ENCODE results near the gene STIM2.

The STIM2 gene

DNA sequence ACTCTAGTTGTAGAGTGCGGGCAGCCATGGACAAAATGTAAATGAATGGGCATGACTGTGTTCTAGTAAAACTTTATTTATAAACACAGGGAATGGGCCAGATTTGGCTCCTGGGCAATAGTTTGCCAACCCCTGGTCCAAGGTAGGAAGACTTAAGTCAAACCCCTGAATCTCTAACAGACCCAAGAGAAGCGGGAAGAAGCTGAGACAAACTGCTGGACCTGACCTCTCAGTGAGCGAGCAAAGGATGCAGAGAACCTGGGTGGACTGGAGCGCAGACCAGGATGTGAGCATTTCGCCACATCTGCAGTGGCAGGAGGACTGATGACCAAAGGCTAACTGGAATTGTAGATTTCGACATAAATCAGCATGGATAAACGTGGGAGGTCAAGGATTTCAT lies 201.6 kb downstream of the STIM2 start:
- H3K36me3 ChIP-seq (ENCODE audit: insufficient read depth, low read length) = no peaks in the 10 kb centered on the region
- no peak overlapping the region for H3K4me3 ChIP-seq (ENCODE audit: low read length)
- no peaks in the 10 kb centered on the region for H3K9me3 ChIP-seq (ENCODE audit: low read length)
- H2AFZ ChIP-seq (ENCODE audit: low read depth, low read length) = no peak overlapping the region
- no peaks in the 10 kb centered on the region for H3K27me3 ChIP-seq (ENCODE audit: insufficient read depth, low read length)
- no peaks in the 10 kb centered on the region for H3K4me1 ChIP-seq (ENCODE audit: insufficient read depth, low read length)

DNA sequence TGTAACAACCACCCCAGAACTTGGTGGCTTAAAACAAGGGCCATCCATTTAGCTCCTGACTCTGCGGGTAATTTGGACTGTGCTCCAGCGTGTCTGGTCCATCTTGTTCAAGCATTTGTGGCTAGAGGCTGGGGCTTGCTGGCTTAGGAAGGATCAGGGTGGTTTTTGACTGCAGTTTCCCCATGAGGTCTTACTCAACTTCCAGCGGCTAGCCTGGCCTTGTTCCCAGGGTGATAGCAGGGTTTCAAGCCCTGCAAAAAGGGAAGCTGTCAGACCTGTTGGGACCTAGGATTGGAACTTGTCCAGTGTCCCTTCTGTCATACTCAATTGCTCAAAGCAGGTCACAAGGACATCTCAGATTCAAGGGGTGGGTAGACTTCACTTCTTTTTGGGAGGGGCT lies 205.9 kb downstream of the STIM2 start:
- Histone ChIP-seq H3K4me3 (ENCODE audit: low read length) (no peak overlapping the region), H3K4me1 (ENCODE audit: insufficient read depth, low read length) (no peaks in the 10 kb centered on the region), H2AFZ (ENCODE audit: low read depth, low read length) (no peak overlapping the region), H3K36me3 (ENCODE audit: insufficient read depth, low read length) (no peaks in the 10 kb centered on the region), H3K27me3 (ENCODE audit: insufficient read depth, low read length) (no peaks in the 10 kb centered on the region), H3K9me3 (ENCODE audit: low read length) (no peaks in the 10 kb centered on the region)

DNA sequence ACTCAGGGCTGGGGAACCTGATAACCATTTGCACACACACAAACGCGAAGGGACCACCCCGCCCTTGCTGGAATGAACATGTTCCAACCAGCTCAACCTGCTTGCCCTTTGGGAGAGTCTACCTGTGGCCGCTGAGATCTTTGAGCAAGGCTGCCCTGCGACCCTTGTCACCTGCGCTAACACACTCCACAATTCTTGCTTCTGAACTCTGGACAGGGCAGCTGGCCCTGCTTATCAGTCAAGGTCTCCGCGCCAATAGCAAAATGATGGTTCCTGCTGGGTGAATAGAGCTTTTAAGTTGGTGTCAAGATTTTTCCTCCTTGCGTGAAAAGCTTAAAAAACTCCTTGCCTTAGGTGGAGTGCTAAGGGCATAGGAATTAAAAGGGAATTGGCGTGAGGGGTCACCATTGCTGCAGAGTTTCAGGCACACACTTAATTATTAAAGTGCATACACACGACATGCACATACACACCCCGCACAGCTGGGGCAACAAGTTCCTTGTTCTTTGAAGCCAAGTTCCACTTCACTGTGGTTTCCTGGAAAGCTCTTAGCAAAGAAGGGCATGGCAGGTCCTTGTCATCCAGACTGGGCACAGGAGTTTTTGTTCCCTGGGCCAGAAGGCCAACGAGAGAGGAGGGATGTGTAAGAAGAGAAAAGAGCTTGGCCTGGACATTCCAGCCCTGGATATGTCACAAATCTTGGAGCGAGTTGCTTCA lies 207.7 kb downstream of the STIM2 start:
- Histone ChIP-seq H3K27me3 (ENCODE audit: insufficient read depth, low read length) (no peaks in the 10 kb centered on the region), H3K4me1 (ENCODE audit: insufficient read depth, low read length) (no peaks in the 10 kb centered on the region), H3K4me3 (ENCODE audit: low read length) (no peak overlapping the region), H3K9me3 (ENCODE audit: low read length) (no peaks in the 10 kb centered on the region), H2AFZ (ENCODE audit: low read depth, low read length) (no peak overlapping the region), H3K36me3 (ENCODE audit: insufficient read depth, low read length) (no peaks in the 10 kb centered on the region)
